Retinal pigment epithelial cell (primary cell): Measurements from ENCODE around the gene KCNB1.

Source experiments
- DNase-seq: peaks from one replicate; pipeline ENCODE4 v3.0.0-alpha.2; 2010; ENCODE audit warnings: low read depth
- H3K4me3 ChIP-seq: 2 replicates; pipeline ENCODE4 v1.5.1; 2011; ENCODE audit warnings: mild to moderate bottlenecking, low read length, control low read depth, moderate library complexity
- TF ChIP-seq, protein P1 (sequence below): conservative IDR thresholded peaks from 2 replicates; pipeline ENCODE4 v1.5.1; 2011; ENCODE audit warnings: low read depth, low read length, control low read depth, inconsistent platforms

Gene KCNB1

DNA sequence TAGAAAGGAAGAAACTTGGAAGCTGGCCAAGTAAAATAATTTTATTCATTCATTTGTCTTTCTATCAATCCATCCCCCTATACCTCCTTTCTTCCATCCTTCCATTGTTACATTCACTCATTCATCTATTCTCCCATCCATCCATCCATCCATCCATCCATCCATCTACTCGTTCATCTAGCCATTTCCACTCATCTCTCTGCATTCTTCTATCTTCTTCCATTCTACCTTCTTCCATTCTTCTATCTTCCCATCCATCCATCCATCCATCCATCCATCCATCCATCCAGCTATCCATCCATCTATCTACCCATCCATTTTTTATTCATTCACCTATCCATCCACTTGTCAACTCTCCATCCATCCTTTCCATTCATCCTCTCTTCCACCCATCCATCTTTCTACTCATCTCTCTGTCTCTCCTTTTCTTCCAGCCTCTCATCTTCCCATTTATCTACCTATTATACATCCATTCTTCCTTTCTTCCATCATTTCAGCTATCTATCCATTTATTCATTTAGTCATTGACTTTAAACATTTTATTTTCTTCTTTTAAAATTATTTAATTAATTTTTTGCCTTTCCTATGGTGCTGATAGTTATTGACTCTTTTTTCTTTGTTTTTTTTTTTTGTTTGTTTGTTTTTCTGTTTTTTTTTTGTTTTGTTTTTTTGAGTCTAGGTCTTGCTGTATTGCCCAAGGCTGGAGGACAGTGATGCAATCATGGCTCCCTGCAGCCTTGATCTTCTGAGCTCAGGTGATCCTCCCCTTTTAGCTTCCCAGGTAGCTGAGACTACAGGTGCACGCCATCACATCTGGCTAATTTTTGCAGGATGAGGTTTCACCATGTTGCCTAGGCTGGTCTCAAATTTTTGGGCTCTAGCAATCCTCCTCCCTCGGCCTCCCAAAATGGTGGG lies 151.5 kb downstream of the KCNB1 start:
- H3K4me3 ChIP-seq: no peak overlapping the region
- TF ChIP-seq, protein P1, sequence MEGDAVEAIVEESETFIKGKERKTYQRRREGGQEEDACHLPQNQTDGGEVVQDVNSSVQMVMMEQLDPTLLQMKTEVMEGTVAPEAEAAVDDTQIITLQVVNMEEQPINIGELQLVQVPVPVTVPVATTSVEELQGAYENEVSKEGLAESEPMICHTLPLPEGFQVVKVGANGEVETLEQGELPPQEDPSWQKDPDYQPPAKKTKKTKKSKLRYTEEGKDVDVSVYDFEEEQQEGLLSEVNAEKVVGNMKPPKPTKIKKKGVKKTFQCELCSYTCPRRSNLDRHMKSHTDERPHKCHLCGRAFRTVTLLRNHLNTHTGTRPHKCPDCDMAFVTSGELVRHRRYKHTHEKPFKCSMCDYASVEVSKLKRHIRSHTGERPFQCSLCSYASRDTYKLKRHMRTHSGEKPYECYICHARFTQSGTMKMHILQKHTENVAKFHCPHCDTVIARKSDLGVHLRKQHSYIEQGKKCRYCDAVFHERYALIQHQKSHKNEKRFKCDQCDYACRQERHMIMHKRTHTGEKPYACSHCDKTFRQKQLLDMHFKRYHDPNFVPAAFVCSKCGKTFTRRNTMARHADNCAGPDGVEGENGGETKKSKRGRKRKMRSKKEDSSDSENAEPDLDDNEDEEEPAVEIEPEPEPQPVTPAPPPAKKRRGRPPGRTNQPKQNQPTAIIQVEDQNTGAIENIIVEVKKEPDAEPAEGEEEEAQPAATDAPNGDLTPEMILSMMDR: no peak
- no peak for DNase-seq

- TF ChIP-seq, protein P1: no peak
- H3K4me3 ChIP-seq: no peak overlapping the region
- no peak for DNase-seq
Observed at GRCh38 chr20:49328790-49329189, 153.7 kb downstream of the KCNB1 start.

GRCh38 chr20:49326026-49326425 lies 156.4 kb downstream of the KCNB1 start:
- TF ChIP-seq, protein P1: no peak
- no peak overlapping the region for H3K4me3 ChIP-seq

GRCh38 chr20:49324306-49324705 lies 158.2 kb downstream of the KCNB1 start:
- DNase-seq: no peak
- TF ChIP-seq, protein P1: no peak
- no peak overlapping the region for H3K4me3 ChIP-seq

More at GRCh38 chr20:49326026-49326425, 156.4 kb downstream of the KCNB1 start:
- no peak for DNase-seq

DNA sequence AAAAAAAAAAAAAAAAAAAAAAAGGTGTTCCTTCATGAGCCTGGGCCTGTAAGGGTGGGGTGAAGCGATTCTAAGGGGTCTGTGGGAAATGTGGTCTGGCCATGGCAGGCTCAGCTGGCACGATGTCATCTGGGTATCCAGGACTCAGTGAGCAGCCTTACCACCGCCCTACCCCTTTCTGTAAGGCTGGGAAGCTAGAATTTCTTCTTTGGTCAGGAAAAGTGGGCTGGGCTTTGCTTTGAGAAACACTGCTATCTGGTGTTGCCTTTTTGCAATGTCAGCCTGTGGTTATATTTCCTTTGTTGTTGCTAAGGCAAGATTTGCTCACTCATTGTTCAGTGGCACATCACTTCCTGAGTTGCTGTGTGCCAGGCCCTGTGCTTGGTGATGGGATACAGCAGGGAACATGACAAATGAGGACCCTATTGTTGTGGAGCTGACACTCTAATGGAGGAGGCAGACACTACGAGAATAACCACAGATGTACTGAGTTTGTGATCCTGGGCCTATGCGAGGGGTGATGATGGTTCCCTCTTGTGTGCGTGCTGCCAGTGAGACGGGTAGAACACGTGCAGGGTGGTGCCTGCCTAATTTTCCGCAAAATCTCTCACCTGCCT lies 158.7 kb downstream of the KCNB1 start:
- TF ChIP-seq, protein P1: peak; percentile 46
- DNase-seq: no peak
- H3K4me3 ChIP-seq: no peak overlapping the region

- TF ChIP-seq, protein P1: peak; percentile 57
- H3K4me3 ChIP-seq: no peak overlapping the region
- DNase-seq: peak; percentile 7
Observed at GRCh38 chr20:49320460-49320859, 162.0 kb downstream of the KCNB1 start.
